Memory B cell (primary cell): ENCODE results near the gene PFKFB3.
"Not testable (repeated sequence)": the region's sequence is repeated elsewhere in the genome, so short reads cannot be mapped to it uniquely, and the experiment has no call there.

Experiments used
- ATAC-seq: fragments of 150-1000 bp; cut with Tn5 transposase; 2 replicates; pipeline ENCODE4 v1.10.0; 2021; ENCODE audit warnings: low read depth, mild to moderate bottlenecking, moderate library complexity
- DNase-seq, 2 donors: peaks; one replicate each; pipeline ENCODE4 v3.0.0; 2022; ENCODE audit warnings: low spot score in 2 of 2
- H3K27ac Mint-ChIP-seq: one replicate; pipeline ENCODE4 v1.8.0; 2022; ENCODE audit warnings: mild to moderate bottlenecking, moderate library complexity, mixed read lengths
- H3K27me3 Mint-ChIP-seq: one replicate; pipeline ENCODE4 v1.8.0; 2022; ENCODE audit warnings: mixed read lengths
- H3K36me3 Mint-ChIP-seq: one replicate; pipeline ENCODE4 v1.8.0; 2022; ENCODE audit warnings: mild to moderate bottlenecking, mixed read lengths
- H3K4me1 Mint-ChIP-seq: one replicate; pipeline ENCODE4 v1.8.0; 2022; ENCODE audit warnings: mixed read lengths
- H3K4me3 Mint-ChIP-seq: one replicate; pipeline ENCODE4 v1.8.0; 2022; ENCODE audit warnings: mild to moderate bottlenecking, moderate library complexity, mixed read lengths
- H3K9me3 Mint-ChIP-seq: one replicate; pipeline ENCODE4 v1.8.0; 2022; ENCODE audit warnings: mixed read lengths

PFKFB3 gene

GRCh38 chr10:6187278-6187677, 15.5 kb upstream of the PFKFB3 start:
- ATAC-seq: no peak
- Mint-ChIP-seq H3K4me3 (no peak overlapping the region), H3K4me1 (peaks cover 7% of the 10 kb centered on the region)

GRCh38 chr10:6190033-6190432, 12.7 kb upstream of the PFKFB3 start:
- H3K36me3 Mint-ChIP-seq, H3K4me3 Mint-ChIP-seq, H3K9me3 Mint-ChIP-seq, H3K27ac Mint-ChIP-seq, ATAC-seq, DNase-seq, H3K4me1 Mint-ChIP-seq, H3K27me3 Mint-ChIP-seq: not testable (repeated sequence)

More at GRCh38 chr10:6187278-6187677, 15.5 kb upstream of the PFKFB3 start:
- H3K27ac Mint-ChIP-seq: no peak overlapping the region
- no peaks in the 10 kb centered on the region for H3K9me3 Mint-ChIP-seq
- no peak for DNase-seq
- H3K27me3 Mint-ChIP-seq: no peaks in the 10 kb centered on the region
- peaks cover 3% of the 10 kb centered on the region for H3K36me3 Mint-ChIP-seq

GRCh38 chr10:6191147-6191546, 11.6 kb upstream of the PFKFB3 start:
- Mint-ChIP-seq H3K4me1 (peaks cover 7% of the 10 kb centered on the region), H3K4me3 (no peak overlapping the region), H3K36me3 (peaks cover 5% of the 10 kb centered on the region), H3K27me3 (no peaks in the 10 kb centered on the region), H3K9me3 (no peaks in the 10 kb centered on the region), H3K27ac (no peak overlapping the region)
- ATAC-seq (no peak), DNase-seq (no peak)

- DNase-seq (no peak), ATAC-seq (no peak)
- peaks cover 7% of the 10 kb centered on the region for H3K4me1 Mint-ChIP-seq
- no peak overlapping the region for H3K4me3 Mint-ChIP-seq
- H3K9me3 Mint-ChIP-seq: no peaks in the 10 kb centered on the region
- H3K27ac Mint-ChIP-seq: no peak overlapping the region
- H3K27me3 Mint-ChIP-seq: no peaks in the 10 kb centered on the region
- H3K36me3 Mint-ChIP-seq: peaks cover 5% of the 10 kb centered on the region
Measured at GRCh38 chr10:6191569-6191968, 11.2 kb upstream of the PFKFB3 start.

GRCh38 chr10:6193342-6193741, 9.4 kb upstream of the PFKFB3 start:
- not testable (repeated sequence) for H3K9me3 Mint-ChIP-seq, H3K27me3 Mint-ChIP-seq, H3K4me3 Mint-ChIP-seq, H3K4me1 Mint-ChIP-seq, H3K36me3 Mint-ChIP-seq, H3K27ac Mint-ChIP-seq, ATAC-seq, DNase-seq

GRCh38 chr10:6194311-6194710, 8.4 kb upstream of the PFKFB3 start:
- Mint-ChIP-seq H3K9me3 (no peaks in the 10 kb centered on the region), H3K4me1 (peaks cover 7% of the 10 kb centered on the region), H3K4me3 (no peak overlapping the region), H3K27ac (no peak overlapping the region), H3K27me3 (no peaks in the 10 kb centered on the region), H3K36me3 (peaks cover 5% of the 10 kb centered on the region)
- DNase-seq (no peak), ATAC-seq (no peak)

- Mint-ChIP-seq H3K9me3 (no peaks in the 10 kb centered on the region), H3K27ac (no peak overlapping the region), H3K4me3 (no peak overlapping the region), H3K4me1 (peaks cover 5% of the 10 kb centered on the region), H3K27me3 (no peaks in the 10 kb centered on the region), H3K36me3 (peaks cover 1% of the 10 kb centered on the region)
- DNase-seq (no peak), ATAC-seq (no peak)
Measured at GRCh38 chr10:6195376-6195775, 7.4 kb upstream of the PFKFB3 start.

- H3K4me1 Mint-ChIP-seq: peaks cover 5% of the 10 kb centered on the region
- no peaks in the 10 kb centered on the region for H3K27me3 Mint-ChIP-seq
- H3K9me3 Mint-ChIP-seq: no peaks in the 10 kb centered on the region
- no peak overlapping the region for H3K27ac Mint-ChIP-seq
- no peak for DNase-seq
- H3K4me3 Mint-ChIP-seq: no peak overlapping the region
- no peak for ATAC-seq
- peaks cover 1% of the 10 kb centered on the region for H3K36me3 Mint-ChIP-seq
Measured at GRCh38 chr10:6195846-6196245, 6.9 kb upstream of the PFKFB3 start.

- not testable (repeated sequence) for H3K36me3 Mint-ChIP-seq, H3K4me1 Mint-ChIP-seq, DNase-seq, H3K4me3 Mint-ChIP-seq, H3K27me3 Mint-ChIP-seq, H3K27ac Mint-ChIP-seq, ATAC-seq, H3K9me3 Mint-ChIP-seq
Measured at GRCh38 chr10:6196524-6196923, 6.2 kb upstream of the PFKFB3 start.

- Mint-ChIP-seq H3K9me3 (no peaks in the 10 kb centered on the region), H3K36me3 (peaks cover 1% of the 10 kb centered on the region), H3K27ac (no peak overlapping the region), H3K4me3 (no peak overlapping the region), H3K4me1 (peaks cover 6% of the 10 kb centered on the region), H3K27me3 (no peaks in the 10 kb centered on the region)
- no peak for DNase-seq
- ATAC-seq: no peak
Measured at GRCh38 chr10:6197321-6197720, 5.4 kb upstream of the PFKFB3 start.

- H3K4me3 Mint-ChIP-seq: no peak overlapping the region
- H3K27ac Mint-ChIP-seq: no peak overlapping the region
- H3K36me3 Mint-ChIP-seq: peaks cover 1% of the 10 kb centered on the region
- no peaks in the 10 kb centered on the region for H3K9me3 Mint-ChIP-seq
- peaks cover 6% of the 10 kb centered on the region for H3K4me1 Mint-ChIP-seq
- ATAC-seq (no peak), DNase-seq (no peak)
- no peaks in the 10 kb centered on the region for H3K27me3 Mint-ChIP-seq
Measured at GRCh38 chr10:6198171-6198570, 4.6 kb upstream of the PFKFB3 start.

- Mint-ChIP-seq H3K27ac (no peak overlapping the region), H3K4me3 (no peak overlapping the region), H3K9me3 (no peaks in the 10 kb centered on the region), H3K4me1 (peaks cover 9% of the 10 kb centered on the region), H3K36me3 (no peaks in the 10 kb centered on the region), H3K27me3 (no peaks in the 10 kb centered on the region)
- ATAC-seq (no peak), DNase-seq (no peak)
Measured at GRCh38 chr10:6199131-6199733, 3.5 kb upstream of the PFKFB3 start.

- Mint-ChIP-seq H3K27me3 (no peaks in the 10 kb centered on the region), H3K4me1 (peaks cover 16% of the 10 kb centered on the region)
Measured at GRCh38 chr10:6200440-6200733, 2.3 kb upstream of the PFKFB3 start.

GRCh38 chr10:6200734-6201515, 1.8 kb upstream of the PFKFB3 start:
- ATAC-seq (no peak), DNase-seq (peak; percentile 18 to 37)
- H3K4me3 Mint-ChIP-seq: peak overlapping the region; percentile 83
- H3K4me1 Mint-ChIP-seq: peaks cover 16% of the 10 kb centered on the region
- no peaks in the 10 kb centered on the region for H3K9me3 Mint-ChIP-seq
- H3K27ac Mint-ChIP-seq: no peak overlapping the region
- H3K36me3 Mint-ChIP-seq: no peaks in the 10 kb centered on the region
- no peaks in the 10 kb centered on the region for H3K27me3 Mint-ChIP-seq

More at GRCh38 chr10:6200440-6200733, 2.3 kb upstream of the PFKFB3 start:
- DNase-seq (no peak), ATAC-seq (no peak)
- H3K27ac Mint-ChIP-seq: no peak overlapping the region
- H3K4me3 Mint-ChIP-seq: peak overlapping the region; percentile 83
- H3K9me3 Mint-ChIP-seq: no peaks in the 10 kb centered on the region
- no peaks in the 10 kb centered on the region for H3K36me3 Mint-ChIP-seq

- no peaks in the 10 kb centered on the region for H3K36me3 Mint-ChIP-seq
- no peaks in the 10 kb centered on the region for H3K9me3 Mint-ChIP-seq
- peaks cover 16% of the 10 kb centered on the region for H3K4me1 Mint-ChIP-seq
- peak overlapping the region; percentile 91 for H3K4me3 Mint-ChIP-seq
- peak; percentile 43 to 46 for DNase-seq
- peak; percentile 54 for ATAC-seq
- H3K27me3 Mint-ChIP-seq: no peaks in the 10 kb centered on the region
- peak overlapping the region; percentile 83 for H3K27ac Mint-ChIP-seq
Measured at GRCh38 chr10:6201516-6201975, 1.2 kb upstream of the PFKFB3 start.
